ENCODE results near the gene SUGCT.
"Not testable (repeated sequence)": the region's sequence is repeated elsewhere in the genome, so short reads cannot be mapped to it uniquely, and the experiment has no call there.

- not testable (repeated sequence) for TF ChIP-seq CTCF (conservative IDR thresholded peaks at IDR 0.05 in 1 of 2, IDR thresholded peaks at IDR 0.05 in 1 of 2; ENCODE audit: extremely low read depth in 1 of 2, insufficient read depth in 1 of 2, low read depth in 1 of 2, low read length in 2 of 2); EZH2 (IDR thresholded peaks at IDR 0.05; ENCODE audit: borderline replicate concordance, low read length)
Observed at GRCh38 chr7:40117199-40117598, 17.6 kb upstream of the SUGCT start.
